Activated B cell treated with CpG ODN at 0.5 μM for 24 hours (primary cell): Measurements from ENCODE around the gene C2CD4C. TPM values are rescaled to one million over a fixed set of nuclear protein-coding genes. Genes with fewer than 3 reads are reported as not detected.
"Not testable (repeated sequence)": the region's sequence is repeated elsewhere in the genome, so short reads cannot be mapped to it uniquely, and the experiment has no call there.

Source experiments
- ATAC-seq: fragments of 200-7000 bp; cut with Tn5 transposase; one replicate; pipeline ENCODE4 v1.10.0; 2021; ENCODE audit warnings: low read depth, mild to moderate bottlenecking, moderate library complexity
- CTCF ChIA-PET: fragments of 350-600 bp; sonication (Branson Sonifier 250); formaldehyde crosslinking; loops from one replicate; lab custom pipeline; 2021; ENCODE audit warnings: antibody characterized with exemption; lab: Charles Lee
- POLR2A ChIA-PET: fragments of 350-600 bp; sonication (Branson Sonifier 250); formaldehyde crosslinking; loops from one replicate; lab custom pipeline; 2021; ENCODE audit warnings: antibody characterized with exemption; lab: Charles Lee
- DNase-seq: peaks from one replicate; pipeline ENCODE4 v3.0.0; 2022
- H3K27ac Mint-ChIP-seq: one replicate; pipeline ENCODE4 v1.8.0; 2020; ENCODE audit warnings: mixed read lengths
- H3K27me3 Mint-ChIP-seq: one replicate; pipeline ENCODE4 v1.8.0; 2021; ENCODE audit warnings: mixed read lengths
- H3K36me3 Mint-ChIP-seq: one replicate; pipeline ENCODE4 v1.8.0; 2021; ENCODE audit warnings: low read depth, mixed read lengths
- H3K4me1 Mint-ChIP-seq: one replicate; pipeline ENCODE4 v1.8.0; 2021; ENCODE audit warnings: mixed read lengths
- H3K4me3 Mint-ChIP-seq: one replicate; pipeline ENCODE4 v1.8.0; 2020; ENCODE audit warnings: mild to moderate bottlenecking, mixed read lengths
- H3K9me3 Mint-ChIP-seq: one replicate; pipeline ENCODE4 v1.8.0; 2020; ENCODE audit warnings: mixed read lengths
- intact Hi-C: fragments of 100-400 bp; cut with micrococcal nuclease; formaldehyde crosslinking; loops from one replicate; pipeline ENCODE4 v1.15.1; 2024
- total RNA-seq: library from RNA; stranded (reverse); gene quantifications from 2 replicates; pipeline ENCODE4 v1.2.3, GENCODE V29; 2022
- TF ChIP-seq, protein P1 (sequence below): fragments of 200-600 bp; IDR thresholded peaks from one replicate; pipeline ENCODE4 v1.8.0; 2022; ENCODE audit warnings: antibody characterized with exemption, mild to moderate bottlenecking

Gene C2CD4C
- total RNA-seq, 1 donor from 2014 or later: not detected

GRCh38 chr19:384799-385169, 24.2 kb downstream of the C2CD4C start:
- no peaks in the 10 kb centered on the region for H3K36me3 Mint-ChIP-seq
- POLR2A ChIA-PET: no interaction called here
- H3K4me1 Mint-ChIP-seq: peaks cover 11% of the 10 kb centered on the region
- intact Hi-C loops: no loop called here
- H3K9me3 Mint-ChIP-seq: peaks cover 9% of the 10 kb centered on the region
- DNase-seq (no peak), ATAC-seq (no peak)
- TF ChIP-seq, protein P1, sequence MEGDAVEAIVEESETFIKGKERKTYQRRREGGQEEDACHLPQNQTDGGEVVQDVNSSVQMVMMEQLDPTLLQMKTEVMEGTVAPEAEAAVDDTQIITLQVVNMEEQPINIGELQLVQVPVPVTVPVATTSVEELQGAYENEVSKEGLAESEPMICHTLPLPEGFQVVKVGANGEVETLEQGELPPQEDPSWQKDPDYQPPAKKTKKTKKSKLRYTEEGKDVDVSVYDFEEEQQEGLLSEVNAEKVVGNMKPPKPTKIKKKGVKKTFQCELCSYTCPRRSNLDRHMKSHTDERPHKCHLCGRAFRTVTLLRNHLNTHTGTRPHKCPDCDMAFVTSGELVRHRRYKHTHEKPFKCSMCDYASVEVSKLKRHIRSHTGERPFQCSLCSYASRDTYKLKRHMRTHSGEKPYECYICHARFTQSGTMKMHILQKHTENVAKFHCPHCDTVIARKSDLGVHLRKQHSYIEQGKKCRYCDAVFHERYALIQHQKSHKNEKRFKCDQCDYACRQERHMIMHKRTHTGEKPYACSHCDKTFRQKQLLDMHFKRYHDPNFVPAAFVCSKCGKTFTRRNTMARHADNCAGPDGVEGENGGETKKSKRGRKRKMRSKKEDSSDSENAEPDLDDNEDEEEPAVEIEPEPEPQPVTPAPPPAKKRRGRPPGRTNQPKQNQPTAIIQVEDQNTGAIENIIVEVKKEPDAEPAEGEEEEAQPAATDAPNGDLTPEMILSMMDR: no peak
- H3K4me3 Mint-ChIP-seq: no peak overlapping the region
- H3K27me3 Mint-ChIP-seq: peaks cover 29% of the 10 kb centered on the region
- CTCF ChIA-PET: no interaction called here
- no peak overlapping the region for H3K27ac Mint-ChIP-seq

GRCh38 chr19:383922-384798, 24.8 kb downstream of the C2CD4C start:
- peaks cover 9% of the 10 kb centered on the region for H3K9me3 Mint-ChIP-seq
- no peak overlapping the region for H3K4me3 Mint-ChIP-seq
- no peak overlapping the region for H3K27ac Mint-ChIP-seq
- no peak for ATAC-seq
- POLR2A ChIA-PET: no interaction called here
- CTCF ChIA-PET: no interaction called here
- no peak for DNase-seq
- peaks cover 29% of the 10 kb centered on the region for H3K27me3 Mint-ChIP-seq
- TF ChIP-seq, protein P1: no peak
- intact Hi-C loops: no loop called here
- H3K36me3 Mint-ChIP-seq: no peaks in the 10 kb centered on the region
- peaks cover 11% of the 10 kb centered on the region for H3K4me1 Mint-ChIP-seq

- POLR2A ChIA-PET: no interaction called here
- Mint-ChIP-seq H3K27me3 (peaks cover 22% of the 10 kb centered on the region), H3K4me1 (peaks cover 11% of the 10 kb centered on the region), H3K36me3 (no peaks in the 10 kb centered on the region), H3K9me3 (peaks cover 9% of the 10 kb centered on the region), H3K27ac (peak overlapping the region; percentile 62), H3K4me3 (no peak overlapping the region)
- intact Hi-C loops: no loop called here
- DNase-seq (no peak), ATAC-seq (no peak)
- CTCF ChIA-PET: no interaction called here
- TF ChIP-seq, protein P1: no peak
Observed at GRCh38 chr19:383040-383439, 25.9 kb downstream of the C2CD4C start.

GRCh38 chr19:382578-382977, 26.4 kb downstream of the C2CD4C start:
- CTCF ChIA-PET, H3K9me3 Mint-ChIP-seq, H3K4me3 Mint-ChIP-seq, DNase-seq, H3K36me3 Mint-ChIP-seq, intact Hi-C loops, POLR2A ChIA-PET: not testable (repeated sequence)
- Mint-ChIP-seq H3K27me3 (peaks cover 22% of the 10 kb centered on the region), H3K27ac (peak overlapping the region; percentile 62), H3K4me1 (peaks cover 11% of the 10 kb centered on the region)
- ATAC-seq: peak; percentile 37

DNA sequence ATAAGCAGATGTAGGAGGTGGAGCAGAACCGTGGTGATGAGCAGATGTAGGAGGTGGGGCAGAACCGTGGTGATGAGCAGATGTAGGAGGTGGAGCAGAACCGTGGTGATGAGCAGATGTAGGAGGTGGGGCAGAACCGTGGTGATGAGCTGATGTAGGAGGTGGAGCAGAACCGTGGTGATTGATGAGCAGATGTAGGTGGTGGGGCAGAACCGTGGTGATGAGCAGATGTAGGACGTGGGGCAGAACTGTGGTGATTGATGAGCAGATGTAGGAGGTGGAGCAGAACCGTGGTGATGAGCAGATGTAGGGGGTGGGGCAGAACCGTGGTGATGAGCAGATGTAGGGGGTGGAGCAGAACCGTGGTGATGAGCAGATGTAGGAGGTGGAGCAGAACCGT, 27.0 kb downstream of the C2CD4C start:
- CTCF ChIA-PET, ATAC-seq, intact Hi-C loops, POLR2A ChIA-PET, H3K36me3 Mint-ChIP-seq, H3K4me3 Mint-ChIP-seq, H3K9me3 Mint-ChIP-seq, DNase-seq, H3K27ac Mint-ChIP-seq: not testable (repeated sequence)
- Mint-ChIP-seq H3K4me1 (peaks cover 11% of the 10 kb centered on the region), H3K27me3 (peaks cover 17% of the 10 kb centered on the region)

DNA sequence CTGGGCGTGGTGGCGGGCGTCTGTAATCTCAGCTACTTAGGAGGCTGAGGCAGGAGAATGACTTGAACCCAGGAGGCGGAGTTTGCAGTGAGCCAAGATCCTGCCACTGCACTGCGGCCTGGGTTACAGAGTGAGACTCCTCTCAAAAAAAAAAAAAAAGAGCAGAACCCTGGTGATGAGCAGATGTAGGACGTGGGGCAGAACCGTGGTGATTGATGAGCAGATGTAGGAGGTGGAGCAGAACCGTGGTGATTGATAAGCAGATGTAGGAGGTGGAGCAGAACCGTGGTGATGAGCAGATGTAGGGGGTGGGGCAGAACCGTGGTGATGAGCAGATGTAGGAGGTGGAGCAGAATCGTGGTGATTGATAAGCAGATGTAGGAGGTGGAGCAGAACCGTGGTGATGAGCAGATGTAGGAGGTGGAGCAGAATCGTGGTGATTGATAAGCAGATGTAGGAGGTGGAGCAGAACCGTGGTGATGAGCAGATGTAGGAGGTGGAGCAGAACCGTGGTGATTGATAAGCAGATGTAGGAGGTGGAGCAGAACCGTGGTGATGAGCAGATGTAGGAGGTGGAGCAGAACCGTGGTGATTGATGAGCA, 28.2 kb downstream of the C2CD4C start:
- ATAC-seq, H3K27ac Mint-ChIP-seq, intact Hi-C loops, DNase-seq, H3K27me3 Mint-ChIP-seq, CTCF ChIA-PET, POLR2A ChIA-PET, H3K36me3 Mint-ChIP-seq, H3K4me3 Mint-ChIP-seq, H3K9me3 Mint-ChIP-seq: not testable (repeated sequence)
- H3K4me1 Mint-ChIP-seq: peaks cover 11% of the 10 kb centered on the region
